H9 (cell line): ENCODE results near the gene SELENOI. TPM values are rescaled to one million over a fixed set of nuclear protein-coding genes. Genes with fewer than 3 reads are reported as not detected.

ENCODE experiments used
- DNase-seq: peaks from one replicate; pipeline ENCODE4 v3.0.0-alpha.2; 2017
- H2AFZ ChIP-seq: one replicate; pipeline ENCODE4 v1.6.1; 2013; ENCODE audit warnings: mild to moderate bottlenecking, low read length, control low read depth, moderate library complexity
- H2AK5ac ChIP-seq: 2 replicates; pipeline ENCODE4 v1.6.1; 2013; ENCODE audit warnings: low read length, control low read depth, mixed read lengths; ENCODE audit not compliant: insufficient read length
- H2BK120ac ChIP-seq: one replicate; pipeline ENCODE4 v1.6.1; 2013; ENCODE audit warnings: low read depth, mild to moderate bottlenecking, low read length, control low read depth, inconsistent platforms; ENCODE audit not compliant: poor library complexity, severe bottlenecking
- H2BK12ac ChIP-seq: 2 replicates; pipeline ENCODE4 v1.6.1; 2013; ENCODE audit warnings: low read length, control low read depth, mixed read lengths, low read depth; ENCODE audit not compliant: insufficient read length
- H2BK15ac ChIP-seq: 2 replicates; pipeline ENCODE4 v1.6.1; 2013; ENCODE audit warnings: low read depth, low read length, control low read depth
- H2BK20ac ChIP-seq: one replicate; pipeline ENCODE4 v1.6.1; 2013; ENCODE audit warnings: low read depth, mild to moderate bottlenecking, low read length, control low read depth, inconsistent platforms; ENCODE audit not compliant: poor library complexity, severe bottlenecking
- H2BK5ac ChIP-seq: 2 replicates; pipeline ENCODE4 v1.6.1; 2013; ENCODE audit warnings: low read length, control low read depth, mixed read lengths; ENCODE audit not compliant: insufficient read length
- H3K14ac ChIP-seq: 2 replicates; pipeline ENCODE4 v1.6.1; 2013; ENCODE audit warnings: low read length, control low read depth; ENCODE audit not compliant: insufficient read depth
- H3K18ac ChIP-seq: 2 replicates; pipeline ENCODE4 v1.6.1; 2013; ENCODE audit warnings: low read depth, mild to moderate bottlenecking, mixed read lengths, low read length, control low read depth; ENCODE audit not compliant: insufficient read length
- H3K23ac ChIP-seq: 2 replicates; pipeline ENCODE4 v1.6.1; 2013; ENCODE audit warnings: low read length, control low read depth, mixed read lengths, low read depth; ENCODE audit not compliant: insufficient read length
- H3K23me2 ChIP-seq: 2 replicates; pipeline ENCODE4 v1.6.1; 2013; ENCODE audit warnings: low read depth, mild to moderate bottlenecking, mixed read lengths, low read length, control low read depth; ENCODE audit not compliant: insufficient read length, poor library complexity, severe bottlenecking
- H3K27ac ChIP-seq: 2 replicates; pipeline ENCODE4 v1.5.1; 2013; ENCODE audit warnings: low read length, control low read depth, mixed read lengths, low read depth; ENCODE audit not compliant: insufficient read length
- H3K27me3 ChIP-seq: 2 replicates; pipeline ENCODE4 v1.6.1; 2013; ENCODE audit warnings: low read length, control low read depth, inconsistent platforms; ENCODE audit not compliant: insufficient read depth
- H3K4ac ChIP-seq: 2 replicates; pipeline ENCODE4 v1.6.1; 2013; ENCODE audit warnings: low read depth, mild to moderate bottlenecking, control low read depth, inconsistent platforms, low read length, moderate library complexity
- H3K4me1 ChIP-seq: 2 replicates; pipeline ENCODE4 v1.6.1; 2013; ENCODE audit warnings: low read length, control low read depth, inconsistent platforms; ENCODE audit not compliant: insufficient read depth
- H3K4me2 ChIP-seq: 2 replicates; pipeline ENCODE4 v1.6.1; 2013; ENCODE audit warnings: low read length, control low read depth, mixed read lengths; ENCODE audit not compliant: insufficient read length, insufficient read depth
- H3K56ac ChIP-seq: 2 replicates; pipeline ENCODE4 v1.6.1; 2013; ENCODE audit warnings: low read depth, mild to moderate bottlenecking, mixed read lengths, low read length, control low read depth; ENCODE audit not compliant: insufficient read length
- H3K79me1 ChIP-seq: 2 replicates; pipeline ENCODE4 v1.6.1; 2013; ENCODE audit warnings: low read depth, mild to moderate bottlenecking, moderate library complexity, low read length, control low read depth, inconsistent platforms; ENCODE audit not compliant: insufficient read depth, poor library complexity, severe bottlenecking
- H3K79me2 ChIP-seq: 2 replicates; pipeline ENCODE4 v1.6.1; 2013; ENCODE audit warnings: low read length, control low read depth, inconsistent platforms; ENCODE audit not compliant: insufficient read depth
- H3K9ac ChIP-seq: 2 replicates; pipeline ENCODE4 v1.6.1; 2013; ENCODE audit warnings: low read length, control low read depth, mixed read lengths; ENCODE audit not compliant: insufficient read length; ENCODE audit errors: extremely low read depth
- H3K9me3 ChIP-seq: one replicate; pipeline ENCODE4 v1.6.1; 2013; ENCODE audit warnings: low read depth, low read length, inconsistent platforms; ENCODE audit not compliant: control insufficient read depth
- H3T11ph ChIP-seq: one replicate; pipeline ENCODE4 v1.6.1; 2013; ENCODE audit warnings: mild to moderate bottlenecking, low read length, control low read depth, inconsistent platforms
- H4K20me1 ChIP-seq: one replicate; pipeline ENCODE4 v1.6.1; 2013; ENCODE audit not compliant: control insufficient read depth, insufficient read length, insufficient read depth
- H4K5ac ChIP-seq: 2 replicates; pipeline ENCODE4 v1.6.1; 2013; ENCODE audit warnings: low read depth, mild to moderate bottlenecking, mixed read lengths, low read length, control low read depth; ENCODE audit not compliant: insufficient read length
- H4K8ac ChIP-seq: replicated peaks from 2 replicates; pipeline ENCODE4 v1.6.1; 2013; ENCODE audit warnings: low read length, control low read depth, mixed read lengths, low read depth; ENCODE audit not compliant: insufficient read length
- H4K91ac ChIP-seq: 2 replicates; pipeline ENCODE4 v1.6.1; 2013; ENCODE audit warnings: low read depth, mild to moderate bottlenecking, moderate library complexity, mixed read lengths, low read length, control low read depth; ENCODE audit not compliant: insufficient read length
- H3K27ac Mint-ChIP-seq, 3 experiments: 2 replicates in 2 of 3; 3 replicates in 1 of 3; pipeline ENCODE4 v1.8.0; 2020 to 2021; ENCODE audit warnings: mixed read lengths in 3 of 3, mild to moderate bottlenecking in 1 of 3, moderate library complexity in 1 of 3
- H3K27me3 Mint-ChIP-seq: 2 replicates; pipeline ENCODE4 v1.8.0; 2021; ENCODE audit warnings: low read depth, mild to moderate bottlenecking, moderate library complexity, mixed read lengths
- H3K36me3 Mint-ChIP-seq, 3 experiments: 2 replicates in 2 of 3; 3 replicates in 1 of 3; pipeline ENCODE4 v1.8.0; 2020 to 2021; ENCODE audit warnings: low read depth in 3 of 3, mixed read lengths in 3 of 3; ENCODE audit not compliant: insufficient read depth in 1 of 3
- H3K4me1 Mint-ChIP-seq, 2 experiments: 2 replicates each; pipeline ENCODE4 v1.8.0; 2020; ENCODE audit warnings: mixed read lengths in 2 of 2
- H3K4me3 Mint-ChIP-seq, 2 experiments: 2 replicates in 1 of 2; 3 replicates in 1 of 2; pipeline ENCODE4 v1.8.0; 2020 to 2021; ENCODE audit warnings: mild to moderate bottlenecking in 2 of 2, mixed read lengths in 2 of 2, moderate library complexity in 1 of 2
- H3K9me3 Mint-ChIP-seq, 2 experiments: 2 replicates in 1 of 2; 3 replicates in 1 of 2; pipeline ENCODE4 v1.8.0; 2020; ENCODE audit warnings: mild to moderate bottlenecking in 2 of 2, mixed read lengths in 2 of 2, moderate library complexity in 1 of 2
- WGBS: extraction: QIAGEN DNeasy Blood & Tissue Kit; methylation state at CpG from one replicate; pipeline ENCODE4 v1.1.7; 2013; ENCODE audit warnings: missing lambda C conversion rate, low lambda C conversion rate, mixed read lengths; ENCODE audit not compliant: insufficient read length; ENCODE audit errors: extremely low coverage; 5-methylcytosine and 5-hydroxymethylcytosine counted together
- total RNA-seq: library from RNA; stranded (reverse); gene quantifications from 2 replicates; pipeline ENCODE4 v1.2.1, GENCODE V29; 2021
- TF ChIP-seq, protein P1 (sequence below): fragments of 200-600 bp; sonication (generic); conservative IDR thresholded peaks from 3 replicates; pipeline ENCODE4 v1.8.0; 2021; ENCODE audit warnings: antibody characterized with exemption, mild to moderate bottlenecking

SELENOI gene
- total RNA-seq, 1 experiment from 2014 or later: 41.9 TPM

DNA sequence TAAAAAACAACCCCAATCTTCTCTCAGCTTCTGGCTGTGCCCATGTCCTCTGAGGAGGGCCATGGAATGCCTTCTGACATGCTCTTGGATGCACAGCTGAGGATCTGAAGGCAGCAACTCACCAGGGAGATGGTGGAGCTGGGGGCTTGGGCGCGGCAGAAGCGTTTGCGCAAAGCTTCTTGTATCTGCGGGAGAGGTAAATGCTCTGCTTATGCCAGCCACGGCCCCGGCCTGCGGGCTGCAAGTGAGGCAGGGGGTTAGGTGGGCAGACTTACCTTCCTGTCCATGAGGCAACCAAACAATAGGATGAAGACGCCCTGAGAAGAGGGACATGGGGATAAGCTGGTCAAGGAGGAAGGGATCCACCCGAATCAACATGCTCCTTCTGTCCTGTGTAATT lies 36.0 kb upstream of the SELENOI start:
- Histone ChIP-seq H2BK20ac (no peak overlapping the region), H3K27me3 (no peaks in the 10 kb centered on the region), H3K18ac (no peak overlapping the region), H3K23me2 (no peaks in the 10 kb centered on the region), H3K23ac (no peak overlapping the region), H3K9ac (no peak overlapping the region), H4K5ac (no peak overlapping the region), H4K91ac (no peak overlapping the region), H2BK120ac (no peak overlapping the region), H3K79me2 (no peaks in the 10 kb centered on the region), H4K20me1 (no peaks in the 10 kb centered on the region), H3K4me2 (no peak overlapping the region), H2AFZ (no peak overlapping the region), H3K27ac (no peak overlapping the region), H2BK15ac (no peak overlapping the region), H3K9me3 (no peaks in the 10 kb centered on the region), H2BK12ac (no peak overlapping the region), H2AK5ac (no peak overlapping the region), H3K14ac (no peak overlapping the region; the same call in 1 of the 2 replicates), H3K4me1 (no peaks in the 10 kb centered on the region), H3K4ac (no peak overlapping the region), H4K8ac (no peak overlapping the region), H3K56ac (no peak overlapping the region), H3T11ph (no peak overlapping the region), H3K79me1 (no peaks in the 10 kb centered on the region), H2BK5ac (no peak overlapping the region)
- DNase-seq: no peak
- Mint-ChIP-seq H3K4me1 (peaks cover 13 to 17% of the 10 kb centered on the region in 2 experiments), H3K36me3 (peaks cover 0 to 4% (median 2%) of the 10 kb centered on the region in 3 experiments; a peak in 3 of 7 replicates), H3K9me3 (no peaks in the 10 kb centered on the region), H3K4me3 (no peak overlapping the region), H3K27me3 (no peaks in the 10 kb centered on the region; the same call in 1 of the 2 replicates), H3K27ac (no peak overlapping the region)
- TF ChIP-seq, protein P1, sequence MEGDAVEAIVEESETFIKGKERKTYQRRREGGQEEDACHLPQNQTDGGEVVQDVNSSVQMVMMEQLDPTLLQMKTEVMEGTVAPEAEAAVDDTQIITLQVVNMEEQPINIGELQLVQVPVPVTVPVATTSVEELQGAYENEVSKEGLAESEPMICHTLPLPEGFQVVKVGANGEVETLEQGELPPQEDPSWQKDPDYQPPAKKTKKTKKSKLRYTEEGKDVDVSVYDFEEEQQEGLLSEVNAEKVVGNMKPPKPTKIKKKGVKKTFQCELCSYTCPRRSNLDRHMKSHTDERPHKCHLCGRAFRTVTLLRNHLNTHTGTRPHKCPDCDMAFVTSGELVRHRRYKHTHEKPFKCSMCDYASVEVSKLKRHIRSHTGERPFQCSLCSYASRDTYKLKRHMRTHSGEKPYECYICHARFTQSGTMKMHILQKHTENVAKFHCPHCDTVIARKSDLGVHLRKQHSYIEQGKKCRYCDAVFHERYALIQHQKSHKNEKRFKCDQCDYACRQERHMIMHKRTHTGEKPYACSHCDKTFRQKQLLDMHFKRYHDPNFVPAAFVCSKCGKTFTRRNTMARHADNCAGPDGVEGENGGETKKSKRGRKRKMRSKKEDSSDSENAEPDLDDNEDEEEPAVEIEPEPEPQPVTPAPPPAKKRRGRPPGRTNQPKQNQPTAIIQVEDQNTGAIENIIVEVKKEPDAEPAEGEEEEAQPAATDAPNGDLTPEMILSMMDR: no peak
- WGBS: no CpG with 5 or more reads among the region's 10 CpGs
